K562 treated with DMSO at 1 percent for 12 hours (cell line): ENCODE data around the gene ACTR10. TPM values are rescaled to one million over a fixed set of nuclear protein-coding genes. Genes with fewer than 3 reads are reported as not detected.

Experiments used
- total RNA-seq: library from RNA; unstranded; fragments of 300-600 nt; gene quantifications from 2 replicates; pipeline ENCODE4 v1.2.3, GENCODE V29; 2022; ENCODE audit not compliant: insufficient read depth

Gene ACTR10
- 41.4 and 42.2 TPM in 2 replicates for total RNA-seq

GRCh38 chr14:58199726-58200479 lies at the start of gene ACTR10:
ACTR10 (plus strand) TSS chr14:58200149; CDS start chr14:58200218, 69 bp downstream.

GRCh38 chr14:58152014-58152857 lies 47.7 kb upstream of the ACTR10 start, which contains the start of gene ARMH4:
ARMH4 (minus strand) TSS chr14:58152213; CDS start chr14:58139358, 12,855 bp downstream.

GRCh38 chr14:58244556-58245387 lies 44.8 kb downstream of the ACTR10 start, which contains the start of gene PSMA3:
PSMA3 (plus strand) TSS chr14:58244843; CDS start chr14:58244921, 78 bp downstream.

Other genes starting within 250 kb of the ACTR10 start
- gene ARMH4, start 47.9 kb upstream of the ACTR10 start, total RNA-seq = 0.14 TPM in 1 of 2 replicates, not detected in the other
- gene PSMA3, start 44.7 kb downstream of the ACTR10 start, total RNA-seq = 132 and 177 TPM in 2 replicates
- gene ARID4A, start 98.4 kb downstream of the ACTR10 start, total RNA-seq = 3.8 and 6.3 TPM in 2 replicates
- not detected in 2 replicates for gene TOMM20L, start 195.8 kb downstream of the ACTR10 start, total RNA-seq
- 29.8 and 39.9 TPM in 2 replicates for gene TIMM9, start 227.4 kb downstream of the ACTR10 start, total RNA-seq
- gene KIAA0586, start 227.6 kb downstream of the ACTR10 start, total RNA-seq = 5.0 and 7.2 TPM in 2 replicates